SK-N-MC (cell line): ENCODE measurements around the gene PICK1.

ENCODE experiments used
- EZH2 ChIP-seq: fragments of 200-600 bp; sonication (generic); IDR thresholded peaks from one replicate; pipeline ENCODE4 v1.6.1; 2017; ENCODE audit warnings: antibody characterized with exemption
- POLR2AphosphoS5 ChIP-seq: IDR thresholded peaks from 2 replicates; pipeline ENCODE4 v1.6.1; 2012; ENCODE audit warnings: mild to moderate bottlenecking, low read depth, low read length, borderline replicate concordance

- TF ChIP-seq POLR2AphosphoS5, result no peak
- no peak for TF ChIP-seq EZH2
Observed at GRCh38 chr22:38085056-38085455, 27.9 kb downstream of the PICK1 start.
